ENCODE results near the gene STOM.

Gene STOM

DNA sequence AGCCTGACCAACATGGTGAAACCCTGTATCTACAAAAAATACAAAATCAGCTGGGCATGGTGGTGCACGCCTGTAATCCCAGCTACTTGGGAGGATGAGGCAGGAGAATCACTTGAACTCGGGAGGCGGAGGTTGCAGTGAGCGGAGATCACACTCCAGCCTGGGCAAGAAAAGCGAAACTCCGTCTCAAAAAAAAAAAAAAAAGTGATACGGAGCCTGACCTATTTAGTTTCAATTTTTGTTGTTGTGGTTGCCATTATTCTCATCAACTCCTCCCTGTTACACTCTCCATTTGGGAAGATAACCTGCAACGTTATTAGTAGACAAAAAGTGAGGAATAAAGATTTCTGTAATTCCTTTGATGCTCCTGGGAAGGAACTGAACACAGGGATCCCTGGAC, 1.3 kb downstream of the STOM start:
- no peak for DNase-seq

GRCh38 chr9:121368138-121368522, 1.9 kb downstream of the STOM start:
- no peak for DNase-seq

DNA sequence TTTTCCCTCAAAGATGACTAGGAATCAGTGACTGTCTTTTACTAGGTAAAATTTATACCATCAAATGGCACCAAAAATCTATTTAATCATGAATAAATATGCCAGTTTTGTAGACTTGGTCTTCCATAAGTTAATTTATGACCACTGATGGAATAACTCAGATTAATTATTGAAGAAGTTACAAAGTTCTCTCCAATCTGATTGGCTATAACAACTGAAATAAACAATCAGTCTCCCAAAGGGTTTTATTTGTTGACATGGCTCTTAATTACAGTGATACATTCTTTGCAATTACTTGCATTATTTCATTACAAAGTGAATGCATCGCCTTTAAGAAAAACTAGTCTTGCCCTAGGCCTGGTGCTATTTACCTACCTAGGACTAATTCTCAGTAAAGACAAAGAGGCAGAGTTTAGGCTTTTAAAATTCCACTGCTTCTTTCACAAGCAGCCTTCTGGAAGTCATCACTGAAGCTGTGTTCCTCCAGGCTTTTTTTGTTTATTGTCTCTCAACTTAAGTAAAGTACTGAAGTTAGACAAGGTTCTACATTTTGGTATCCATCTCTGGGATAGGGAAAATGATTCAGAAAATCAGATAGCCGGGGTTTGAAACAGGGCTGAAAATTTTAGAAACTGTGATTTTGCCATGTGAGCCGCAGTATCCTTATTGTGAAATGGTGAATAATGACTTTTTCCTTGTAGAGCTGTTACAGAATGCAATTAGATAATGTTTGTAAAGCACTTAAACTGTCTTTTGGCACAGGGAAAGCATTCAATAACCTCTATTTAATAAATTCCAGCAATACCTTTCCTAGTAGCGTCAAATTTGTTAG, 2.5 kb downstream of the STOM start:
- no peak for DNase-seq

- DNase-seq = no peak
Measured at GRCh38 chr9:121366611-121367192, 3.3 kb downstream of the STOM start.

GRCh38 chr9:121365564-121365963, 4.5 kb downstream of the STOM start:
- no peak for DNase-seq

- no peak for DNase-seq
Measured at GRCh38 chr9:121364886-121365285, 5.2 kb downstream of the STOM start.

DNA sequence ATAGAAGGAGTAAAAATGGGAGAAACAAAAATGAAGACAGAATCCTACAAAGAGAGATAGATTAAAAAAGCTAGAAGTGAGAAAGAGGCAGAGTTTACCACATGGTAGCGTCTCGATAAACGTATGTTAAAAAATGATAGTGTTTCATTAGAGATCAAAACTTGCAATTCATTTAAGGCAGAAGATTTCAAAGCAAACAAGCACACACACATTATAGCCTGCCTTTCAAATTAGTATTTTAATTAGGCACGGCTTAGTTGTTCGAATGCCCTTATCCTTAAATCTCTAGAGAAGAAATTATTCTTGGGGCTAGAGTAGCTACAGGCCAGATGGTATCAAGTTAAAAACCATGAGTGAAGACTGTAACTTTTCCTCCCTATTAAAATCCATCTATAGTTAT, 6.0 kb downstream of the STOM start:
- no peak for DNase-seq

- DNase-seq = peak; percentile 28
Measured at GRCh38 chr9:121363622-121363961, 6.5 kb downstream of the STOM start.

GRCh38 chr9:121362813-121363621, 7.0 kb downstream of the STOM start:
- peak; percentile 28 for DNase-seq

GRCh38 chr9:121360601-121361374, 9.3 kb downstream of the STOM start:
- no peak for DNase-seq

DNA sequence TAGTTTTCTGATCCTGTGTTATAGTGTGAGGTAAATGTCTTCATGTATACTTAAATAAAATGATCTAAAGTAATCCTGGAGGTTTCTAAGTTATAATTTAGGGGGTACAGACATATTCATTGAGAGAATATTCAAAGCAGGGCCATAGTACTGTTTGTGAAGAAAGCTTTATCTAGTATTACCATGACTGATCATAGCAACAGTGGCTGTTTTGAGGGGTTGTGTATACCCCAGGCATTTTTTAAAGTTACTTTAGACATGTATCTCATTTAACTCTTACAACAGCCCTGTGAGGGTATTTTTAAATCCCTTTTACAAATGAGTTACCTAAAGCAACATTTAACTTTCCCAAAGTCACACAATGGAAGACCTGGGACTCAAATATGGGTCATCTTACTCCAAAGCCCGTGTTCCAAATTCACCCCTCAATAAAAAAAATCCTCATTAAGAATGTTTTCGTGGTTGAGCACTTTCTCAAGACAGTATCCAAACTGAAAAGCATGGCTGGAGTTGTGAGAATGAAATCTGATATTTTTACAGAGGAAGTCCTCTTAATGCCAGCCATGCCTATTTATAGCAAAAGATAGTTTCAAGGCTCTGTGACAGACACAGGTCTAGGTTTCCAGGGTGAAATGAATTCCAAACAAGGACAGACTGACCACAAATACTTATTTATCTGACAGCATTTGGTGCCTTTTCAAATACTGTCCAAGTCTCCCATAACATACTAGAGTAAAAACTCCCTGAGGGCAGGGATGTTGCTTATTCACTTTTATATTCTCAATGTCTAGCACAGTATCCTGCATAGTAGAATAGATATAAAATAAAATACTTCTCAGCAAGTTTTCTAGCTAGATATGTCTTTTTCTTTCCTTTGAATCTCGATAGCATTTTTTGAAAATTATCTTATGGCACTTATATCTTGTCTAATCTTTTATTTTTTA, 10.4 kb downstream of the STOM start:
- DNase-seq = peak; percentile 68

DNA sequence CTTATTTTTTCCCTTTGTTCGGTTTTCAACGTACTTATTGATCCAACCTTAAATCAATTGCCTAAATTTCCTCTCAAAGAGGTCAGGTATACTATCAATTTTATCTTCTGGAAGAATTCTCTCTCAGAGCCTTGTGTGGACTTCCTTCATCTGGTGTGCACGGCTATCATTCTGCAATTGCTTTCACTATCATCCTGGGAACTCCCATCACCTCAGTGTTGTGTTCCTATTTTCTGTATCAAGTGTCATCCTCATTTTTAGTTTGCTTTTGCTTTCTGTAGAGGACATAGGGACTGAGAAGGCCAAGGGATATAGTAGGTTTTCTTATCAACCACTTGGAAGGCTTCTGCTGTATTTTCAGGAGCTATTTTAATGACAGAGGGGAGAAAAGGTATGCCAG, 11.3 kb downstream of the STOM start:
- no peak for DNase-seq

DNA sequence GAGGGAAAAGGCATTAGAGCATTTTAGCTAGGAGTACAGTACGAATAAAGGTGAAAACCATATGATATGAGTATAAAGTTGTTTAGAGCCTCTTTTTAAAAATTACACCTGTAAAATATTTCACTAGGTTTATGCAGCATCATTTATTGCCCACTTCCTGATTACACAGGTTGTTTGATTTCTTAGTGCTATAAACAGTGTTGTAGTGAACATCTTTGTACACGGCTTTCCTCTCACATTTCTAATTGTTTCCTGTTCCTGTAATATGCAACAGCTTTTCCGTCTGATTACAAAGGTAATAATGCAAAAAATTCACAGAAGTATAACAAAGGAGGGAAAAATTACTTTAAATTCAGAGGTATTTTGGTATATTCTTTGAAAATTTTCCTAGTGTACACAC, 13.0 kb downstream of the STOM start:
- no peak for DNase-seq

- no peak for DNase-seq
Measured at GRCh38 chr9:121354762-121355161, 15.3 kb downstream of the STOM start.

GRCh38 chr9:121354141-121354540, 15.9 kb downstream of the STOM start:
- DNase-seq = no peak

- DNase-seq = peak; percentile 32
Measured at GRCh38 chr9:121353241-121354061, 16.6 kb downstream of the STOM start.

- no peak for DNase-seq
Measured at GRCh38 chr9:121350993-121351561, 19.0 kb downstream of the STOM start.

DNA sequence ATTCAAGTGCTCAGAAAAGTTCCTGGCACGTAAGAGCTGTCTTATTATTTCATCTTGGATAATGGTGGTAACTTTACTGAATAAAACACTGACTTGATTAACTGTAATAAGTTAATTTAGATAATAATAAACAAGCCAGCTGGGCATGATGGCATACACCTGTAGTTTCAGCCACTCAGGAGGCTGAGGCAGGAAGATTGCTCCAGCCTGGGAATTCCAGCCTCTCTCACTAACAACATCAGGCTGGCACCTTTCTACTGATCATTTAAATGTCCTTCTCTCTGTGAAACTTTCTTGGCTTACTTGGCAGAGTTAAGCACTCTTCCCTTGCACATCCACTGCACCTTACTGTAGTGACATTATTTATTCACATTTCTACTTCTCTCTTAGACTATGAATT, 20.0 kb downstream of the STOM start:
- DNase-seq = no peak

DNA sequence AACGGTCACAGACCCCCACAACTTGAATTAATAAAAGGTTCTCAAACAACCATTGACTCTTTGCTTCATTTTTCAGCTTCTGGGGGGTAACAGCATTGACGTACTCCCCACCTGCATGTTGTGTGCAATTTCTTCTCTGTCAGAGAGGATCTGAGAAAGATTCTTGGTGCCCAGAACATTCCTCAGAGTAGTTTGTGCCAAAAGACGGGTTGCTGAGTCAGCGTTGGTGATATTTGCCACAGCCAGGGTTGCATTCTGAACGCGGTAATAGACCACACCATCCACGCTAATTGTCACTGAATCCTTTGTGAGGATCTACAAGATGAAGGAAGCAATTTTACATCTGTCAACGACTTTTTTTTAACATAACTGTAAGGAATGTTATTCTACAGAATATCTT, 21.0 kb downstream of the STOM start:
- no peak for DNase-seq

- no peak for DNase-seq
Measured at GRCh38 chr9:121348221-121348620, 21.8 kb downstream of the STOM start.

DNA sequence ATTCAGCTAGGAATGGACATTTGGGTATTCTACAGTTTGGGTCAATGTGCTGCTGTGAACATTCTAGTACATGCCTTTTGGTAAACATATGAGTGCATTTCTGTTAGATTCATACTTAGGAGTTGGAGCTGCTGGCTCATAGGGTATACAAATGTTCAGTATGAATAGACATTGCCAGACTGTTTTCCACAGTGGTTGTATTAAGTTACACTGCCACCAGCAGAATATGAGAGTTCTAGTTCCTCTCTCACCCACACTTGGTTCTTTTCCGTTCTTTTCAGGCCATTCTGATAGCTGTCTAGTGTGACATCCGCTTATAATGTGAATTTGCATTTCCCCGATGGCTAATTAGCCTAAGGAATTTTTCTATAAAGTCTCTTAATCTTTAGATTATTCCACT, 25.0 kb downstream of the STOM start:
- no peak for DNase-seq

Measured in MV-4-11 (cell line).